Endothelial cell of hepatic sinusoid (primary cell): ENCODE data around the gene GNG14.

Source experiments
- in situ Hi-C: cut with HindIII; loops from 2 replicates; pipeline ENCODE4 v1.10.0; 2017; ENCODE audit warnings: low sequenced_read_pairs

Gene GNG14

DNA sequence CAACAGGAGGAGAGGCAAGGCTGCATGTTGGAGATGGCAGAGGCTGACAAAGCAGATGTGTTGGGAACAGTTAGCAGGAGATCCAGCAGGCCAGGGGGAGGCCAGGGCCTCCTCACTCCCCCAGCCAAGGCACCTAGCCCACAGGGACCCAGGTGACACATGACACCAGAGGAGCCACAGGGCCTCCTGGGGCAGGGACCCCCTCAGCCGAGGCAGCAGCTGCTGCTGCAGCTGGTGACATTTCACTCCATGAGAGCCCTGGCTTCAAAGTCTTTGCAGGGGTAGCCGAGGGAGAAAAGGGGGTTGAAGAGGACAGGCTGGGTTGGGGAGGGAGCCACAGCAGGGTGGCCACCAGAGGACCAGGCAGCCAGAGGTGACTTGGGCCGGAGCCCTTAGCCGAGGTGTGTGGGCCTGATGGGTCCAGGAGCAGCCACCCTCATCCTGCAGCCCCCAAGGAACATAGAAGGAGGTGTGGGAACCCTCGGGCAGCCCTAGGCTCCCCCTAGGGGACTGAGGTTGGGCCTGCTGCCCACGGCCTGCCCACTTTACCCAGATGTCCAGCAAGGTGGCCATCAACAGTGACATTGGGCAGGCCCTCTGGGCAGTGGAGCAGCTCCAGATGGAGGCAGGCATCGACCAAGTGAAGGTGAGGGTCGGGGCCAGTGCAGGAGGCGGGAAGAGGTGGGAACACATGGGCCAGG is at the start of gene GNG14:
GNG14 (plus strand) TSS at position 503 of the 701 bp plus-strand sequence; CDS start at position 554, 51 bp downstream.
- in situ Hi-C loops = no loop called here

- in situ Hi-C loops = loop anchor here (25.0 kb wide), 1 partner anchor 126 kb away; no protein-coding TSS in a partner anchor
Measured at GRCh38 chr19:12638611-12639182, 49.1 kb upstream of the GNG14 start.

- in situ Hi-C loops = loop anchor here (25.0 kb wide), 1 partner anchor 128 kb away; no protein-coding TSS in a partner anchor
Measured at GRCh38 chr19:12639901-12640613, 47.7 kb upstream of the GNG14 start.

GRCh38 chr19:12641456-12641855 is 46.3 kb upstream of the GNG14 start:
- in situ Hi-C loops = loop anchor here (25.0 kb wide), 1 partner anchor 129 kb away; no protein-coding TSS in a partner anchor

DNA sequence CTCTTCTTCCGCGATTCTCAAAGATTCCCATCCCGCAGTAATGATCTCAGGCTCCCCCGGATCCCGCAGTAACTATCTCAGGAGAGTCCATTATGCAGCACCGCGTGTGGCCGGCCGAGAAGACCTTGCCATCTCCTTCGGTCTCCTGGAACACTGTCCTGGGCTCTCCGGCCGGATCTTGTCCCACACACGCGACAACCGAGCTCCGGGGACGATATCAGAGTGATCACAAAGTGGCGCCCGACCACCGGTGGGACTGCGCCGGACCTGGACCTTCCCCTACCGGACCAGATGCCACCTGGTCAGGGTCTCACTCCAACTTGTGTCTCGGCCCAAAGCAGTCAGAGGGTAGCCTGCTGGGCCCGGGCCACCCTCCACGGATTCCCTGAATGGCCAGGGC is 45.3 kb upstream of the GNG14 start:
- in situ Hi-C loops = loop anchor here (25.0 kb wide), 1 partner anchor 130 kb away; no protein-coding TSS in a partner anchor

- in situ Hi-C loops = loop anchor here (25.0 kb wide), 1 partner anchor 131 kb away; no protein-coding TSS in a partner anchor
Measured at GRCh38 chr19:12643716-12644115, 44.1 kb upstream of the GNG14 start.

DNA sequence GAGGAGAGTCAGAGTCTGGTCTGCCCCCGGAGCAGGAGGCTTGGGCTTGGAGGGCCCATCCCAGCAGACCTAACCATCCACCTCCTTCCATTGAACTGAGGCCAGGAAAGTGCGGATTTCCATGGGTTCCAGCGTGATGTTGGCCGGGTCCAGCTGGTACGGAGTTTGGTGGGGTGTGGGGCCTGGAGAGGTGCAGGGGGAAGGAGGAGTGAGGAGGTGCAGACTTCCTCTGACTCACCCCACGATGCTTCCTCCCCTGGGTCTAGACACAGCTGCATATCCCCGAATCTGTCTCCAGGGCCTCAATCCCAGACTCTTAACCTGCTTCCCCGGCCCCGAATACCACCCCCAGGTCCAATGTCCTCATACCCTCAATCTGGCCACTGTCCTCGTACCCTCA is 41.2 kb upstream of the GNG14 start:
- in situ Hi-C loops = loop anchor here (25.0 kb wide), 1 partner anchor 134 kb away; no protein-coding TSS in a partner anchor

DNA sequence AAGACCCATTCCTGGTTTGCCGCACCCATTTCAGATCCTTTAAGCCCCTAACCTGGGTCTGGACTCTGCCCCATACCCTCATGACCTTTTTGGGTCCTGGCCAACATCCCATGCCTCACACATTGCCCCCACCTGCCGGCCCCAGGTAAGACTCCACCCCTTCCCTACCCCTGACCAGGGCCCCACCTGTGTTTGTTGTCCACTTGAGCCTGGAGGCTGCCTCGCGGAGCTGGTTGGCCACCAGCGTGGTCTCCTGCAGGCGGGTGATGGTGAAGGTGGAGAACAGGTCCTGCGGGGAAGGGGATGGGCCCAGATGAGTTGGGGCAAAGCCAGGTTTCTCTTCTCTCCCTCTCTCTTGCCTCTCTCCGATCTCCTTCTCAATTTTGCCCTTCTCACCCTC is 40.8 kb upstream of the GNG14 start:
- in situ Hi-C loops = loop anchor here (25.0 kb wide), 1 partner anchor 135 kb away; no protein-coding TSS in a partner anchor

GRCh38 chr19:12647490-12648071 is 40.2 kb upstream of the GNG14 start:
- in situ Hi-C loops = loop anchor here (25.0 kb wide), 1 partner anchor 135 kb away; no protein-coding TSS in a partner anchor

- in situ Hi-C loops = loop anchor here (25.0 kb wide), 1 partner anchor 136 kb away; no protein-coding TSS in a partner anchor
Measured at GRCh38 chr19:12648088-12648487, 39.7 kb upstream of the GNG14 start.

GRCh38 chr19:12649941-12650340 is 37.9 kb upstream of the GNG14 start:
- in situ Hi-C loops = loop anchor here (25.0 kb wide), 1 partner anchor 138 kb away; no protein-coding TSS in a partner anchor

DNA sequence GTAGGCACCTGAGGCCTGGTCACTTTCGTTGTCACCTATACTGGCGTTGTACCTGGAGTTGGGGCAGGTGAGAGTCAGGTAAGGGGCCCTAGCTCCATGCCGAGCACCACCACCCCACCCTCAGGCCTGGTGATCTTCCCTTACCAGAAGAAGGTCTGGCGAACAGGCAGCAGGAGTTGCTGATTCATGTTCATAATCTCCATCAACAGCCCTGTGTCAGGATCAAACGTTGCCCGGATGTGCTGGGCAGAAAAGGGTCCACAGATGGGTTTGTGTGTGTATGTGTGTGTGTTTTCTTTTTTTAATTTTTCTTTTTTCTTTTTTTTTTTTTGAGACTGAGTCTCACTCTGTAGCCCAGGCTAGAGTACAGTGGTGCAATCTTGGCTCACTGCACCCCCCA is 35.6 kb upstream of the GNG14 start:
- in situ Hi-C loops = no loop called here

DNA sequence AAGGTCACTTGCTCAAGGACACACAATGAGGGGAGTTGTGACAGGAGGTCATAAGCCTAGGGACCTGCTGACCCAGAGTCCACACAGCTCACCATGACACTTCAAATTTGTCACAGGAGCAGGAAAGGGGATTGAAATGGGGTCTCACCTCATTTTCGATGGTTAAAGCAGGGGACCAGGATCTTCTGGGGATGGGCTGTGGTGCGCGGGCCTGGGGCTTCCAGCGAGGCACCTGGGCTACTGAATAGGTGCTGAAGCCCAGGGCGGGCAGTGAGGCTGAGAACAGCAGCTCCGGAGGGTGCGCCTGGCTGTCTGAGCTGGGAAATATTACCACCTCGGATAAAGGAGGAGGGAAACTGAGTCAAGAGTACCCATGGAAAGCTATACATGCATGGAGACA is 32.3 kb upstream of the GNG14 start:
- in situ Hi-C loops = no loop called here

DNA sequence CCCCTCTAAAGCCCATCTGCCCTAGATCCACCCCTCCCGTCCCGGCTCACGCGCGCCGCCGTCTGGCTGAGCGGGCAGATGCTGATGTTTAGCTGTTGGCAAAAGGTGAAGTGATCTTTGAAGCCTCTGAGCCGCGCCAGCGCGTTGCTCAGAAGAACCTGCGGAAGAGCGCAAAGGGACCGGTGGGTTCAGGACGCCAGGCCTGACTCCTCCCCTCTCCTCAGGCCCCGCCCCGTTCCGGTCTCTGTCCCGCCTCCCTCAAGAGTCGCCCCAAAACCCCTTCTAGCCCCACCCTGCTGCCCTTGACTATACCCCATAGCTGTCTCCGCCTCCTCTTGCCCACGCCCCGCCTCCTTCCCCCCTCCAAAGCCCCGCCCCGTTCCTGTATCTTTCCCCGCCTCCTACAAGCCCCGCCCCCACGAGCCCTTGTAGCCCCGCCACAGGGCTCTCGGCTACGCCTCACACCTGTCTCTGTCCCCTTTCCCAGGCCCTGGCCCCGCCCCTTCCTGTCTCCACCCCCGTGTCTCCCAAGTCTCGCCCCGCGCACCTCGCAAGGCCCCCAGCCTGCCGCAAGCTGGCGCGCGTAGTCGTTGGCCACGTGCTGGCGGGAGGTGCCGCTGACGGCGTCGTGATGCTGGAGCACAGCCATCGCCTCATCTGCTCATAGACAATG is 30.8 kb upstream of the GNG14 start:
- in situ Hi-C loops = no loop called here

- in situ Hi-C loops = no loop called here
Measured at GRCh38 chr19:12657966-12658365, 29.8 kb upstream of the GNG14 start.

DNA sequence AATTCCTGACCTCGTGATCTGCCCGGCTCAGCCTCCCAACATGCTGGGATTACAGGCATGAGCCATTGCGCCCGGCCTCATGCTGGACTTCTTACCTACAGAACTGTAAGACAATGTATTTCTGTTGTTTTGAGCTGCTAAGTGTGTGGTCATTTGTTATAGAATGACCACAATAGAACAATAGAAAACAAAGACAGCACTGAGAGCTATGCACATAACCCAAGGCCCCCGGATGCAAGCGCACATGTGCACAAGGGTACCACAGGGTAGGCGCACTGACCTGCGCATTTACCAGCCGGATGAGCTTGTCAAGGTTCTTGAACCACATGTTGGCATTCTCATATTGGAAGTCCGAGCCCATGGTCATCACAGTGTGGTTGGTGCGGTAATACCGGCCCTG is 26.8 kb upstream of the GNG14 start:
- in situ Hi-C loops = no loop called here

- in situ Hi-C loops = no loop called here
Measured at GRCh38 chr19:12664406-12665280, 23.2 kb upstream of the GNG14 start.

DNA sequence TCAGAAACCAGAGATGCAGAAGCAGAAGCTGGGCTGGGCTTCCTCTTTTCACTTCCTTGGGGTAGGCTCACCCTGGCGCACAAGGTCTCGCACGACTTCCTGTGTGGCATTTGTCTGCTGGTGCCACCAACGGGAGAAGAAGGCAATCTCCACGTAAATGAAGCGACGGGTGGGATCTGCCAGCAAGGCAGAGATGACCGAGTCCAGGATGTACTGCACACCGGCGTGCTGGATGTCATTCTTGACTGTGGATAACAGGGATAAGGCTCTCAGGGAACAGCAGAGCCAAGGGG is 22.6 kb upstream of the GNG14 start:
- in situ Hi-C loops = no loop called here

DNA sequence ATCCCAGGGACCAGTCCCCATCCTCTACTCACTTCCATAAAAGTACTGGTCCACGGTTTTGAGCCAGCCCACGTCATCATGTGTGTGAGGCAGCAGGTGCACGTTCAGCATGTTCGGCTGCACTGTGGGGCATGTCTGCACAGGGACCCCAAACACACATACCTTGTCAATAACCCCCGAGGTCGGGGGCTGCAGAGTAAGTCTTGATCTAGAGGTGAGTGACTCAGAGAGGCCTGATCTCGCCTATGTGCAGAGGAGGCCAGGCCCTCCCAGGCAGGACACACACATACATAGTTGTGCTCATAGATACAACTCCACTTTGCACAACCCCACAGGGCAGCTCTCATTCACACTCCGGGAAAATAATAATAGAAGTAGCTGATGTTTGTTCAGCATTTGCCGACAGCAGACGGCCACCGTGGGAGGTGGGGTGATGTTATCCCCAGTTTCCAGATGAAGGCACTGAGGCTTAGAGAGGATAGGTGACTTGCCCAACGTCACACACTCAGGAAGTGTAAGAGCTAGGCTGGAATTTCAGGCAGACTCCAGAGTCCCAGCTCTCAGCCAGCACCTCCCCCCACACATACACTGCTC is 22.0 kb upstream of the GNG14 start:
- in situ Hi-C loops = no loop called here
